ENCODE data around the gene POLDIP2. TPM values are rescaled to one million over a fixed set of nuclear protein-coding genes. Genes with fewer than 3 reads are reported as not detected.
A peak's percentile ranks its signal among the peaks of the same experiment; 100 is the strongest.

Gene POLDIP2
- total RNA-seq, 4 donors from 2014 or later = 54.9 to 95.3 (median 66.5) TPM

GRCh38 chr17:28335959-28336871 is 21.1 kb downstream of the POLDIP2 start:
- WGBS, 2 donors (ENCODE audit: low coverage in 1 of 2) = 5 to 19% methylated on average over 6 to 29 of the region's 29 CpGs
- intact Hi-C loops (cut with DNase I; ENCODE audit: low total_unique reads) = no loop called here
- Histone ChIP-seq H3K27ac (peak overlapping the region; percentile 94 to 97 (median 96)), H3K4me3 (peak overlapping the region; percentile 82 to 94 (median 91)), H3K4me1 (peaks cover 13 to 42% (median 25%) of the 10 kb centered on the region in 4 donors), H3K9me3 (no peaks in the 10 kb centered on the region), H3K27me3 (no peaks in the 10 kb centered on the region), H3K36me3 (peaks cover 0 to 13% (median 3%) of the 10 kb centered on the region in 4 donors)
- peak; percentile 30 to 70 (median 42) for TF ChIP-seq POLR2AphosphoS5 (IDR thresholded peaks at IDR 0.05)
- TF ChIP-seq EP300 (IDR thresholded peaks at IDR 0.05; ENCODE audit: low read depth) = no peak
- in situ Hi-C loops (cut with MboI; ENCODE audit: low pct_ligation_motif_present in 1 of 4, low pct_unique_long_range_greater_than_20kb in 1 of 4, low sequenced_read_pairs in 3 of 4) = no loop called here
- peak; percentile 64 for DNase-seq

- Histone ChIP-seq H3K4me3 (peak within 1 kb of the TSS; percentile 82 to 94 (median 91)), H3K36me3 (peaks cover 0 to 6% (median 0%) of the 10 kb centered on the region in 4 donors)
- in situ Hi-C loops (cut with MboI; ENCODE audit: low pct_ligation_motif_present in 1 of 4, low pct_unique_long_range_greater_than_20kb in 1 of 4, low sequenced_read_pairs in 3 of 4) = no loop called here
Measured at GRCh38 chr17:28335201-28335958, 21.9 kb downstream of the POLDIP2 start, which contains the start of the genes IFT20 and TNFAIP1. Gene IFT20, minus strand, starts transcription at chr17:28335472. Its CDS starts 3,487 bp downstream, at chr17:28331985. Gene TNFAIP1, plus strand, starts transcription at chr17:28335761. Its CDS starts 3,761 bp downstream, at chr17:28339522.

GRCh38 chr17:28334666-28335200 is 22.6 kb downstream of the POLDIP2 start:
- intact Hi-C loops (cut with DNase I; ENCODE audit: low total_unique reads) = no loop called here
- in situ Hi-C loops (cut with MboI; ENCODE audit: low pct_ligation_motif_present in 1 of 4, low pct_unique_long_range_greater_than_20kb in 1 of 4, low sequenced_read_pairs in 3 of 4) = no loop called here
- peaks cover 13 to 42% (median 25%) of the 10 kb centered on the region in 4 donors for H3K4me1 ChIP-seq

More at GRCh38 chr17:28335201-28335958, 21.9 kb downstream of the POLDIP2 start, which contains the start of the genes IFT20 and TNFAIP1:
- no peaks in the 10 kb centered on the region for H3K27me3 ChIP-seq
- 1 to 4% methylated on average over 8 to 62 of the region's 62 CpGs for WGBS, 2 donors (ENCODE audit: low coverage in 1 of 2)
- peaks cover 13 to 42% (median 25%) of the 10 kb centered on the region in 4 donors for H3K4me1 ChIP-seq
- H3K9me3 ChIP-seq = no peaks in the 10 kb centered on the region
- DNase-seq = peak; percentile 98
- H3K27ac ChIP-seq = peak within 1 kb of the TSS; percentile 94 to 97 (median 96)
- intact Hi-C loops (cut with DNase I; ENCODE audit: low total_unique reads) = no loop called here
- TF ChIP-seq POLR2A (IDR thresholded peaks at IDR 0.05) = peak; percentile 94
- TF ChIP-seq EP300 (IDR thresholded peaks at IDR 0.05; ENCODE audit: low read depth) = no peak
- no peak for TF ChIP-seq CTCF (IDR thresholded peaks at IDR 0.05)
- peak; percentile 96 to 98 (median 98) for TF ChIP-seq POLR2AphosphoS5 (IDR thresholded peaks at IDR 0.05)

More at GRCh38 chr17:28334666-28335200, 22.6 kb downstream of the POLDIP2 start:
- H3K36me3 ChIP-seq = peaks cover 0 to under 1% (median 0%) of the 10 kb centered on the region in 4 donors
- WGBS, 2 donors (ENCODE audit: low coverage in 1 of 2) = 8 to 30% methylated on average over 4 to 18 of the region's 18 CpGs
- H3K27me3 ChIP-seq = no peaks in the 10 kb centered on the region
- H3K4me3 ChIP-seq = peak overlapping the region; percentile 79 to 94 (median 91)
- no peak for DNase-seq
- H3K9me3 ChIP-seq = no peaks in the 10 kb centered on the region
- peak overlapping the region; percentile 94 to 97 (median 96) for H3K27ac ChIP-seq
- TF ChIP-seq POLR2AphosphoS5 (IDR thresholded peaks at IDR 0.05) (no peak), EP300 (IDR thresholded peaks at IDR 0.05; ENCODE audit: low read depth) (no peak), CTCF (IDR thresholded peaks at IDR 0.05) (no peak), POLR2A (IDR thresholded peaks at IDR 0.05) (no peak)
